GM21381 (cell line): ENCODE measurements around the gene OBSCN.

Experiments used
- ATAC-seq: cut with Tn5 transposase; IDR thresholded peaks from one replicate; pipeline ENCODE4 v1.9.1; 2021; ENCODE audit warnings: mild to moderate bottlenecking, moderate library complexity; ENCODE audit not compliant: unreplicated experiment

Gene OBSCN

GRCh38 chr1:228207851-228208821 lies at the start of gene OBSCN:
Gene OBSCN, plus strand, starts transcription at chr1:228208044. Its CDS starts 3,740 bp downstream, at chr1:228211784.
- no peak for ATAC-seq

- no peak for ATAC-seq
Measured at GRCh38 chr1:228158151-228159007, 49.5 kb upstream of the OBSCN start.

- ATAC-seq: no peak
Measured at GRCh38 chr1:228159008-228159665, 48.7 kb upstream of the OBSCN start.

GRCh38 chr1:228160201-228160761 lies 47.6 kb upstream of the OBSCN start:
- no peak for ATAC-seq

- ATAC-seq: no peak
Measured at GRCh38 chr1:228161362-228161761, 46.5 kb upstream of the OBSCN start.

- no peak for ATAC-seq
Measured at GRCh38 chr1:228161866-228162265, 46.0 kb upstream of the OBSCN start.

GRCh38 chr1:228162286-228163006 lies 45.4 kb upstream of the OBSCN start:
- ATAC-seq: no peak

GRCh38 chr1:228163007-228163753 lies 44.7 kb upstream of the OBSCN start:
- no peak for ATAC-seq

GRCh38 chr1:228163776-228164519 lies 43.9 kb upstream of the OBSCN start:
- ATAC-seq: no peak

GRCh38 chr1:228164561-228165371 lies 43.1 kb upstream of the OBSCN start:
- ATAC-seq: no peak

- peak; percentile 76 for ATAC-seq
Measured at GRCh38 chr1:228165372-228166169, 42.3 kb upstream of the OBSCN start, which contains the start of gene IBA57. Gene IBA57, plus strand, starts transcription at chr1:228165804. Its CDS starts 13 bp downstream, at chr1:228165817.

- ATAC-seq: peak; percentile 18
Measured at GRCh38 chr1:228166170-228166936, 41.5 kb upstream of the OBSCN start.

GRCh38 chr1:228168563-228169270 lies 39.1 kb upstream of the OBSCN start:
- no peak for ATAC-seq

- no peak for ATAC-seq
Measured at GRCh38 chr1:228169345-228169744, 38.5 kb upstream of the OBSCN start.

GRCh38 chr1:228170666-228171065 lies 37.2 kb upstream of the OBSCN start:
- no peak for ATAC-seq
